Measurements from ENCODE around the gene AGK. TPM values are rescaled to one million over a fixed set of nuclear protein-coding genes. Genes with fewer than 3 reads are reported as not detected.

AGK gene
- total RNA-seq, 1 experiment from 2014 or later, result 44.1 TPM

DNA sequence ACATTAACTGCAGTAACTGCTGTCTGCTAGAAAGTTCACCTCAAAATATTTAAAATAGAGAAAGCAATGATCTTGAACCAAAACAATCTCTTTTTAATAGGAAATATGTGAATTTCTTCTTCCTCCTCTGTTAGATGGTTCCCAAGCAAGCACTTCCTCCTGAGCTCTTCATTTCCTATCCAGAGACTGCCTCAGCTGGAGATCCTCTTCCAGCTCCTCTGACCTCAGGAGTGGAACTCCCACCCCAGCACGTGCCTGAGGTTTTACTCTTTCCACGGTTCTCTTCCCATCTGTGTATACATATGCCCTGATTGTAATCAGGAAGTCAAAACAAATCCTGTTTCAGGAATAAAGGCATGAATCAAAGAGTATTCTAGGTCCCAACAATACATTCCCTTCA is 145.1 kb downstream of the AGK start:
- Histone ChIP-seq H4K20me1 (ENCODE audit: insufficient read depth) (peaks cover 10% of the 10 kb centered on the region; the same call in 1 of the 2 replicates), H3K4me1 (replicated peaks; ENCODE audit: insufficient read depth) (peaks cover 23% of the 10 kb centered on the region), H3F3A (ENCODE audit: insufficient read depth, low read depth) (peaks cover 8% of the 10 kb centered on the region; the same call in 1 of the 2 replicates), H3K9me3 (ENCODE audit: insufficient read depth, low read depth) (no peaks in the 10 kb centered on the region), H3K79me2 (ENCODE audit: low read depth) (peaks cover 42% of the 10 kb centered on the region), H3K27me3 (ENCODE audit: insufficient read depth, low read depth) (no peaks in the 10 kb centered on the region), H3K4me3 (no peak overlapping the region), H3K27ac (no peak overlapping the region), H3K36me3 (ENCODE audit: low read depth) (no peaks in the 10 kb centered on the region), H3K4me2 (no peak overlapping the region), H3K9me2 (ENCODE audit: insufficient read depth) (no peaks in the 10 kb centered on the region), H2AFZ (no peak overlapping the region)
- TF ChIP-seq EZH2 (IDR thresholded peaks at IDR 0.05; ENCODE audit: low read depth), result no peak
- TF ChIP-seq, protein P1, sequence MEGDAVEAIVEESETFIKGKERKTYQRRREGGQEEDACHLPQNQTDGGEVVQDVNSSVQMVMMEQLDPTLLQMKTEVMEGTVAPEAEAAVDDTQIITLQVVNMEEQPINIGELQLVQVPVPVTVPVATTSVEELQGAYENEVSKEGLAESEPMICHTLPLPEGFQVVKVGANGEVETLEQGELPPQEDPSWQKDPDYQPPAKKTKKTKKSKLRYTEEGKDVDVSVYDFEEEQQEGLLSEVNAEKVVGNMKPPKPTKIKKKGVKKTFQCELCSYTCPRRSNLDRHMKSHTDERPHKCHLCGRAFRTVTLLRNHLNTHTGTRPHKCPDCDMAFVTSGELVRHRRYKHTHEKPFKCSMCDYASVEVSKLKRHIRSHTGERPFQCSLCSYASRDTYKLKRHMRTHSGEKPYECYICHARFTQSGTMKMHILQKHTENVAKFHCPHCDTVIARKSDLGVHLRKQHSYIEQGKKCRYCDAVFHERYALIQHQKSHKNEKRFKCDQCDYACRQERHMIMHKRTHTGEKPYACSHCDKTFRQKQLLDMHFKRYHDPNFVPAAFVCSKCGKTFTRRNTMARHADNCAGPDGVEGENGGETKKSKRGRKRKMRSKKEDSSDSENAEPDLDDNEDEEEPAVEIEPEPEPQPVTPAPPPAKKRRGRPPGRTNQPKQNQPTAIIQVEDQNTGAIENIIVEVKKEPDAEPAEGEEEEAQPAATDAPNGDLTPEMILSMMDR (conservative IDR thresholded peaks at IDR 0.05), result no peak
- intact Hi-C loops (cut with micrococcal nuclease; ENCODE audit: unreplicated experiment), result loop anchor here (2.0 kb wide), 1 partner anchor 22 kb away; no protein-coding TSS in a partner anchor
- no TSS peak for BruUV-seq (replicated peaks)
- CTCF ChIA-PET, result no interaction called here
- POLR2A ChIA-PET (ENCODE audit: unreplicated experiment), result interaction anchor here (1.0 kb wide), 1 partner anchor 33 kb away, joined by 4 read pairs; no protein-coding TSS in a partner anchor
- DNase-seq, result no peak

DNA sequence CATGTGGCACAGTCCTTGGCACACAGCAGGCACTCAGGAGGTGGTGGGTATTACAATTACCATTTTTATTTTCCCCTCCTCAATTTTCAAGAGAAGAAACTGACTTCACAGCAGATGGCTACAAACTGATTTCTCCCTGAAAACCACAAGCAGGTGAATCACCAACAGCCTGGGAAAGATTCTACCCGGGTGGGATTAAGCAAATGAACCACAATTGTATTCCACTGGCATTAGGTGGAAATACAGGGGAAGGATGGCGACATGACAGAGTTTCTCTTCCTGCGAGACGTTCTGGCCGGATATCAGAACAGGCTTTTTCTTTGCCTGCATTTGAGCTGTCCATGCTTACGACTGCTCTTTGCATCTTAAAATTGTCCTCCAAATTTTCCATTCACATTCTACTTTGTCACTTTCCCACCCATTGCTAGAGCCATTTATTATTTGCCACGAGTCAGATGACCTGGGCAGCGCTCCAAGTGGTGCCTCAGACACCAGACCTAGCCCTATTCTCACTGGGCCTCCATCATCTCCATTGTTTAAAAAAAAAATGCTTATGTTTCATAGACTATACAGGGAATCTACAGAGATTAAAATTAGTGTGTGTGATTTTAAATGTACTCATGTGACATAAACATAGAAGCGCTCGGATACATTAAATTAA is 146.1 kb downstream of the AGK start:
- ChIA-PET POLR2A (ENCODE audit: unreplicated experiment) (no interaction called here), CTCF (interaction anchor here (0.8 kb wide), 1 partner anchor 456 kb away, joined by 3 read pairs; no protein-coding TSS in a partner anchor)
- Histone ChIP-seq H3K4me2 (no peak overlapping the region), H2AFZ (no peak overlapping the region), H3K9me2 (ENCODE audit: insufficient read depth) (no peaks in the 10 kb centered on the region), H3K4me3 (no peak overlapping the region), H3F3A (ENCODE audit: insufficient read depth, low read depth) (peaks cover 8% of the 10 kb centered on the region; the same call in 1 of the 2 replicates), H3K27me3 (ENCODE audit: insufficient read depth, low read depth) (no peaks in the 10 kb centered on the region), H3K36me3 (ENCODE audit: low read depth) (no peaks in the 10 kb centered on the region), H3K9me3 (ENCODE audit: insufficient read depth, low read depth) (no peaks in the 10 kb centered on the region), H4K20me1 (ENCODE audit: insufficient read depth) (peaks cover 6% of the 10 kb centered on the region; the same call in 1 of the 2 replicates), H3K4me1 (replicated peaks; ENCODE audit: insufficient read depth) (peaks cover 23% of the 10 kb centered on the region), H3K79me2 (ENCODE audit: low read depth) (peaks cover 42% of the 10 kb centered on the region), H3K27ac (no peak overlapping the region)
- DNase-seq, result peak; percentile 39 to 65
- TF ChIP-seq EZH2 (IDR thresholded peaks at IDR 0.05; ENCODE audit: low read depth), result no peak
- TF ChIP-seq, protein P1 (conservative IDR thresholded peaks at IDR 0.05), result no peak
- BruUV-seq (replicated peaks), result no TSS peak
- intact Hi-C loops (cut with micrococcal nuclease; ENCODE audit: unreplicated experiment), result loop anchor here (1.0 to 2.0 kb wide), 2 partner anchors 23 to 34 kb away; no protein-coding TSS in a partner anchor

DNA sequence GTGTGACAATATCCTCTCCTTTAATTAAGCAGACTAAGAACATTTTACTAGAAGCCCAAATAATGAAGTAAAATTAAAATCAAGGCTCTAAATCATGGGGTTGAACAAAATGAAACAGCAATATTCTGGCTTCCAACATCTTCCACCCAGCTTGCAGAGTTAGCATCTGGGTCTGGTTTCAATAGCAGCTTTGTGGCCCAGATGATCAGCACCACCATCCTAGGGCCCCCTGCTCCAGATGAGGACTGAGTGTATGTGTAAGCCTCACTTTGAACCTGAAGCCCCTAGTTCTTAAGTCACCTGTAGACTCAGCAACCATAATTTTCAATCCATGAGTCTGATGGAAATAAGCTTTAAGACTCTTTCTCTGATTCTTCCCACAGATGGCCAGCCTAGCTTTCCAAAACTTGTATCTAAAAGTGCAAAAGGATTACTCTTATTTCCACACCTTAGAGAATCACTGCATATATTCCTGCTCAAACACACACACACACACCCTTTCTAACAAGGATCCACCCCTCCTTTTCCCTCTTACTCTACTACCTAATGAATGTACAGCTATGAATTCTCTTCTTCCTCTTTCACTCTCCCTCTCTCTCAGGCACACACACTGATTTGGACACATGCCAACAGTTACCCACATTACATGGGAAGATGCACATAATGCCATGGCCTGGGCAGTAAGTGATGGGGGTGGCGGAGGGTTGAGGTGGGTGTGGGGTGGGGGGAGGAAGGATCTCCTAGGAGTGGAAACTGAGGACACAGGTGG is 147.2 kb downstream of the AGK start:
- peaks cover 29% of the 10 kb centered on the region for H3K4me1 ChIP-seq (replicated peaks; ENCODE audit: insufficient read depth)
- DNase-seq, result no peak
- no peak overlapping the region for H3K4me2 ChIP-seq
- H3K9me3 ChIP-seq (ENCODE audit: insufficient read depth, low read depth), result no peaks in the 10 kb centered on the region
- peaks cover under 1% of the 10 kb centered on the region; the same call in 1 of the 2 replicates for H4K20me1 ChIP-seq (ENCODE audit: insufficient read depth)
- no peak overlapping the region for H3K4me3 ChIP-seq
- no peak overlapping the region for H2AFZ ChIP-seq
- TF ChIP-seq, protein P1 (conservative IDR thresholded peaks at IDR 0.05), result no peak
- no peak for TF ChIP-seq EZH2 (IDR thresholded peaks at IDR 0.05; ENCODE audit: low read depth)
- H3F3A ChIP-seq (ENCODE audit: insufficient read depth, low read depth), result peaks cover 8% of the 10 kb centered on the region; the same call in 1 of the 2 replicates
- H3K27ac ChIP-seq, result no peak overlapping the region
- ChIA-PET CTCF (interaction anchor here (0.6 kb wide), 1 partner anchor 128 kb away, joined by 3 read pairs; no protein-coding TSS in a partner anchor), POLR2A (ENCODE audit: unreplicated experiment) (no interaction called here)
- H3K79me2 ChIP-seq (ENCODE audit: low read depth), result peaks cover 33% of the 10 kb centered on the region
- no peaks in the 10 kb centered on the region for H3K27me3 ChIP-seq (ENCODE audit: insufficient read depth, low read depth)
- no peaks in the 10 kb centered on the region for H3K9me2 ChIP-seq (ENCODE audit: insufficient read depth)
- no peaks in the 10 kb centered on the region for H3K36me3 ChIP-seq (ENCODE audit: low read depth)
- intact Hi-C loops (cut with micrococcal nuclease; ENCODE audit: unreplicated experiment), result no loop called here
- no TSS peak for BruUV-seq (replicated peaks)

All from PC-9 (cell line).